HFFc6 (cell line): ENCODE results near the gene HSPB9. TPM values are rescaled to one million over a fixed set of nuclear protein-coding genes. Genes with fewer than 3 reads are reported as not detected.
A peak's percentile ranks its signal among the peaks of the same experiment; 100 is the strongest.
"Not testable (repeated sequence)": the region's sequence is repeated elsewhere in the genome, so short reads cannot be mapped to it uniquely, and the experiment has no call there.

Experiments used
- DNase-seq: peaks from one replicate; pipeline ENCODE4 v3.0.0-alpha.2; 2018
- H3K27ac Mint-ChIP-seq: 2 replicates; pipeline ENCODE4 v1.8.0; 2020; ENCODE audit warnings: mild to moderate bottlenecking, mixed read lengths
- H3K27me3 Mint-ChIP-seq: 2 replicates; pipeline ENCODE4 v1.8.0; 2021; ENCODE audit warnings: mild to moderate bottlenecking, moderate library complexity, mixed read lengths; ENCODE audit not compliant: insufficient read depth
- H3K36me3 Mint-ChIP-seq: 2 replicates; pipeline ENCODE4 v1.8.0; 2021; ENCODE audit warnings: low read depth, mixed read lengths
- H3K4me1 Mint-ChIP-seq: 2 replicates; pipeline ENCODE4 v1.8.0; 2020; ENCODE audit warnings: low read depth, mixed read lengths
- H3K4me3 Mint-ChIP-seq: 2 replicates; pipeline ENCODE4 v1.8.0; 2020; ENCODE audit warnings: mild to moderate bottlenecking, moderate library complexity, mixed read lengths
- H3K9me3 Mint-ChIP-seq: 2 replicates; pipeline ENCODE4 v1.8.0; 2020; ENCODE audit warnings: mild to moderate bottlenecking, mixed read lengths
- CTCF ChIP-seq: fragments of 200-600 bp; sonication (generic); IDR thresholded peaks from 2 replicates; pipeline ENCODE4 v1.5.0; 2021; ENCODE audit warnings: antibody characterized with exemption, mild to moderate bottlenecking
- total RNA-seq, 6 experiments: library from RNA; stranded (reverse); fragmentation: NEBNext Ultra II Directional; extraction: Animal tissue kit (Norgen Biotek cat#: 25700); gene quantifications; 2 replicates in 1 of 6; 3 replicates in 5 of 6; pipeline ENCODE4 v1.2.3, GENCODE V29; 2021

Gene HSPB9
- total RNA-seq, 6 experiments from 2014 or later, result not detected

DNA sequence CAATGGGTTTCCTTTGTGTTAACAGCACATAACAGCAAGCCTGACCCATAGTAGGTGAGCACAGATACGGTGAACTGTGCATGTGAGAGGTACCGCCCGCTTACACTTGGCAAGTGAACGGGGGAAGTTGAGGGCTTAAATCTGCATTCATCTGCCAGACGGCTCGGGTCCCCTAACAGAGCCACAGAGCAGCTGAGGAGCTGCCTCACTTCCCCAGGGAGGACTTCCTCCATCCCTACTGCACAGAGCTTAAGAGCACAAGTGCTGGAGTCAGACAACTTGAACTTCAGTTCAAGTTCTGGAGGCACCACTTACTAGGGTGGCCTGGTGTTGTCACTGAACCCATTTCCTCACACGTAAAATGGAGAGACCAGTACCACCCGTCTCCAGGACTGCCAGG lies 18.8 kb downstream of the HSPB9 start:
- H3K9me3 Mint-ChIP-seq, result no peaks in the 10 kb centered on the region
- DNase-seq, result no peak
- TF ChIP-seq CTCF, result no peak
- peaks cover 35% of the 10 kb centered on the region for H3K4me1 Mint-ChIP-seq
- peaks cover under 1% of the 10 kb centered on the region for H3K27me3 Mint-ChIP-seq
- H3K4me3 Mint-ChIP-seq, result peak overlapping the region; percentile 68; the same call in 1 of the 2 replicates
- H3K27ac Mint-ChIP-seq, result peak overlapping the region; percentile 90
- H3K36me3 Mint-ChIP-seq, result peaks cover 5% of the 10 kb centered on the region; the same call in 1 of the 2 replicates

GRCh38 chr17:42142371-42142896 lies 19.8 kb downstream of the HSPB9 start:
- DNase-seq, result peak; percentile 88
- Mint-ChIP-seq H3K4me1 (peaks cover 31% of the 10 kb centered on the region), H3K4me3 (peak overlapping the region; percentile 68), H3K27ac (peak overlapping the region; percentile 90), H3K9me3 (no peaks in the 10 kb centered on the region), H3K27me3 (peaks cover 4% of the 10 kb centered on the region), H3K36me3 (peaks cover 6% of the 10 kb centered on the region; the same call in 1 of the 2 replicates)
- TF ChIP-seq CTCF, result no peak

DNA sequence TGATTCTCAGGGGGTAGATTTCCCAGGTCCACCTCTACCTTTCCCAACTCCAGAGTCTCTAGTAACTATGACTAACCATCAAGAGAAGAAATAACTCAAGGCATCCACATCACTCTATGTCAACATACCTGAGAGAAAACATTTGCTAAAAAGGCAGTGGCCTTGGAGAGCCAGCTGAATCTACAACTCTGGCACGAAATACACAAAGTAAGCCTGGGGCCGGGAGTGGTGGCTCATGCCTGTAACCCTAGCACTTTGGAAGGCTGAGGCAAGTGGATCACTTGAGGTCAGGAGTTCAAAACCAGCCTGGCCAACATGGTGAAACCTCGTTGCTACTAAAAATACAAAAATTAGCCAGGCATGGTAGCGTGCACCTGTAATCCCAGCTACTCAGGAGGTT lies 20.5 kb downstream of the HSPB9 start:
- H3K27me3 Mint-ChIP-seq, H3K9me3 Mint-ChIP-seq, H3K36me3 Mint-ChIP-seq, DNase-seq: not testable (repeated sequence)
- Mint-ChIP-seq H3K27ac (peak overlapping the region; percentile 90), H3K4me1 (peaks cover 31% of the 10 kb centered on the region), H3K4me3 (peak overlapping the region; percentile 68; the same call in 1 of the 2 replicates)

- no peak for DNase-seq
- Mint-ChIP-seq H3K27me3 (peaks cover 4% of the 10 kb centered on the region), H3K4me3 (no peak overlapping the region), H3K4me1 (peaks cover 23% of the 10 kb centered on the region), H3K36me3 (peaks cover 13% of the 10 kb centered on the region; the same call in 1 of the 2 replicates), H3K27ac (no peak overlapping the region), H3K9me3 (no peaks in the 10 kb centered on the region)
- no peak for TF ChIP-seq CTCF
Observed at GRCh38 chr17:42146911-42147607, 24.5 kb downstream of the HSPB9 start.

GRCh38 chr17:42153919-42154742 lies 31.5 kb downstream of the HSPB9 start:
- peaks cover 28% of the 10 kb centered on the region for H3K4me1 Mint-ChIP-seq
- 0 out of 2 replicates have a peak, but pooled peaks cover 10% of the 10 kb centered on the region for H3K36me3 Mint-ChIP-seq
- no peak for TF ChIP-seq CTCF
- H3K27me3 Mint-ChIP-seq, result no peaks in the 10 kb centered on the region
- H3K9me3 Mint-ChIP-seq, result no peaks in the 10 kb centered on the region
- no peak for DNase-seq
- peak overlapping the region; percentile 93 for H3K4me3 Mint-ChIP-seq
- peak overlapping the region; percentile 88 for H3K27ac Mint-ChIP-seq
